Stimulated activated CD4-positive, alpha-beta T cell treated with anti-CD3 and anti-CD28 coated beads, Interleukin-1b, Interleukin-23, amount 100 ng/mL, for 24 hours (primary cell): Measurements from ENCODE around the gene MRFAP1L1.
"Not testable (repeated sequence)": the region's sequence is repeated elsewhere in the genome, so short reads cannot be mapped to it uniquely, and the experiment has no call there.

Experiments
- DNase-seq, 4 experiments: peaks; one replicate each; pipeline ENCODE4 v3.0.0-alpha.2; 2020; ENCODE audit warnings: low read depth in 4 of 4, low spot score in 1 of 4

The MRFAP1L1 gene

GRCh38 chr4:6709230-6710114 lies at the start of gene MRFAP1L1:
MRFAP1L1 (minus strand) TSS chr4:6709865; CDS start chr4:6709629, 236 bp downstream.
- peak; percentile 85 to 96 (median 92) for DNase-seq

GRCh38 chr4:6758728-6759127 lies 49.1 kb upstream of the MRFAP1L1 start:
- DNase-seq: no peak

- not testable (repeated sequence) for DNase-seq
Observed at GRCh38 chr4:6756345-6756744, 46.7 kb upstream of the MRFAP1L1 start.

GRCh38 chr4:6755088-6755753 lies 45.6 kb upstream of the MRFAP1L1 start:
- DNase-seq: no peak

GRCh38 chr4:6754481-6755087 lies 44.9 kb upstream of the MRFAP1L1 start:
- DNase-seq: no peak

GRCh38 chr4:6753891-6754290 lies 44.2 kb upstream of the MRFAP1L1 start:
- DNase-seq: no peak

- DNase-seq: no peak
Observed at GRCh38 chr4:6753103-6753560, 43.5 kb upstream of the MRFAP1L1 start.

- DNase-seq: no peak
Observed at GRCh38 chr4:6752486-6752829, 42.8 kb upstream of the MRFAP1L1 start.

GRCh38 chr4:6751611-6752485 lies 42.2 kb upstream of the MRFAP1L1 start:
- DNase-seq: no peak

- DNase-seq: no peak
Observed at GRCh38 chr4:6750286-6751221, 40.9 kb upstream of the MRFAP1L1 start.

GRCh38 chr4:6749340-6750171 lies 39.9 kb upstream of the MRFAP1L1 start:
- DNase-seq: no peak

GRCh38 chr4:6748286-6748685 lies 38.6 kb upstream of the MRFAP1L1 start:
- no peak for DNase-seq

GRCh38 chr4:6747294-6748051 lies 37.8 kb upstream of the MRFAP1L1 start:
- DNase-seq: no peak

GRCh38 chr4:6746721-6747293 lies 37.1 kb upstream of the MRFAP1L1 start:
- DNase-seq: no peak

- no peak for DNase-seq
Observed at GRCh38 chr4:6742989-6743388, 33.3 kb upstream of the MRFAP1L1 start.

- DNase-seq: no peak
Observed at GRCh38 chr4:6742507-6742906, 32.8 kb upstream of the MRFAP1L1 start.

- no peak for DNase-seq
Observed at GRCh38 chr4:6740347-6740746, 30.7 kb upstream of the MRFAP1L1 start.

GRCh38 chr4:6739920-6740319 lies 30.3 kb upstream of the MRFAP1L1 start:
- DNase-seq: no peak
